MM.1S (cell line): ENCODE measurements around the gene MDH1.

Source experiments
- DNase-seq: peaks from one replicate; pipeline ENCODE4 v3.0.0-alpha.2; 2015
- H2AFZ ChIP-seq: fragments of 300-600 bp; sonication (generic); 2 replicates; pipeline ENCODE4 v1.6.0; 2016; ENCODE audit warnings: antibody characterized with exemption, low read length
- H3F3A ChIP-seq: fragments of 300-600 bp; sonication (generic); 2 replicates; pipeline ENCODE4 v1.6.1; 2016; ENCODE audit warnings: mild to moderate bottlenecking, antibody characterized with exemption, low read length, moderate library complexity, mixed read lengths; ENCODE audit not compliant: insufficient read depth
- H3K27ac ChIP-seq: fragments of 300-600 bp; sonication (generic); 2 replicates; pipeline ENCODE4 v1.5.1; 2016; ENCODE audit warnings: mild to moderate bottlenecking, low read length
- H3K27me3 ChIP-seq: fragments of 300-600 bp; sonication (generic); replicated peaks from 2 replicates; pipeline ENCODE4 v1.6.0; 2016; ENCODE audit warnings: low read length; ENCODE audit not compliant: insufficient read depth
- H3K36me3 ChIP-seq: fragments of 300-600 bp; sonication (generic); replicated peaks from 2 replicates; pipeline ENCODE4 v1.6.1; 2016; ENCODE audit warnings: mild to moderate bottlenecking, low read length, mixed read lengths; ENCODE audit not compliant: insufficient read depth
- H3K4me1 ChIP-seq: fragments of 300-600 bp; sonication (generic); 2 replicates; pipeline ENCODE4 v1.6.1; 2016; ENCODE audit warnings: low read length, mixed read lengths
- H3K4me2 ChIP-seq: fragments of 300-600 bp; sonication (generic); 2 replicates; pipeline ENCODE4 v1.6.0; 2016; ENCODE audit warnings: low read depth, low read length
- H3K4me3 ChIP-seq: fragments of 300-600 bp; sonication (generic); 2 replicates; pipeline ENCODE4 v1.5.1; 2016; ENCODE audit warnings: low read length, mixed read lengths
- H3K79me2 ChIP-seq: fragments of 300-600 bp; sonication (generic); 2 replicates; pipeline ENCODE4 v1.6.1; 2016; ENCODE audit warnings: mixed run types, low read length, mixed read lengths
- H3K9ac ChIP-seq: fragments of 300-600 bp; sonication (generic); 2 replicates; pipeline ENCODE4 v1.6.1; 2016; ENCODE audit warnings: low read length, mixed read lengths
- H3K9me2 ChIP-seq: fragments of 300-600 bp; sonication (generic); replicated peaks from 2 replicates; pipeline ENCODE4 v1.6.1; 2016; ENCODE audit warnings: mild to moderate bottlenecking, low read length, mixed read lengths; ENCODE audit not compliant: insufficient read depth
- H3K9me3 ChIP-seq: fragments of 300-600 bp; sonication (generic); replicated peaks from 2 replicates; pipeline ENCODE4 v1.6.1; 2016; ENCODE audit warnings: mild to moderate bottlenecking, low read length, mixed read lengths; ENCODE audit not compliant: insufficient read depth
- H4K20me1 ChIP-seq: fragments of 300-600 bp; sonication (generic); 2 replicates; pipeline ENCODE4 v1.6.1; 2016; ENCODE audit warnings: mild to moderate bottlenecking, low read length, moderate library complexity, mixed read lengths; ENCODE audit not compliant: insufficient read depth
- CTCF ChIP-seq: fragments of 300-600 bp; sonication (generic); IDR thresholded peaks from 2 replicates; pipeline ENCODE4 v1.5.1; 2016; ENCODE audit warnings: antibody characterized with exemption, low read length, mixed read lengths
- EZH2 ChIP-seq: fragments of 300-600 bp; sonication (generic); optimal IDR thresholded peaks from 2 replicates; pipeline ENCODE3; 2017; ENCODE audit warnings: low read depth, mild to moderate bottlenecking, antibody characterized with exemption, low read length, mixed read lengths
- EZH2phosphoT487 ChIP-seq: fragments of 300-600 bp; sonication (generic); IDR thresholded peaks from 2 replicates; pipeline ENCODE4 v1.6.1; 2018; ENCODE audit warnings: antibody characterized with exemption, low read length

The MDH1 gene

DNA sequence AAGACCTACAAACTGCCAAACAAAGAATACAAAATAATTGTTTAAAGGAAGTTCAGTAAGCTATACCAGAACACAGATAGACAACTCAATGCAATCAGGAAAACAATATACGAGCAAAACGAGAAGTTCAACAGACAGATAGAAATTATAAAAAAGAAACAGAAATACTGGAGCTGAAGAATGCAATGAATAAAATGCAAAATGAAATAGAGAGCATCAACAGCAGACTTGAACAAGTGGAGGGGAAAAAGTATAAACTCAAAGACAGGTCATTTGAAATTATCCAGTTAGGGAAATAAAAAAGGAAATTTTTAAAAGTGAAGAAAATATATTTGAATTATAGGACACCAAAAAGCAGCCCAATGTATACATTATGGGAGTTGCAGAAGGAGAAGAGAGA, 43.6 kb downstream of the MDH1 start:
- Histone ChIP-seq H3K79me2 (no peaks in the 10 kb centered on the region), H4K20me1 (no peaks in the 10 kb centered on the region)
- no peak for TF ChIP-seq CTCF
- no peak for TF ChIP-seq EZH2
- TF ChIP-seq EZH2phosphoT487: no peak

GRCh38 chr2:63639344-63639743, 50.6 kb downstream of the MDH1 start:
- no peaks in the 10 kb centered on the region for H3K9me2 ChIP-seq

More for the DNA sequence above, 43.6 kb downstream of the MDH1 start:
- H3K4me1 ChIP-seq: peaks cover 19% of the 10 kb centered on the region
- no peaks in the 10 kb centered on the region for H3K9me2 ChIP-seq
- no peaks in the 10 kb centered on the region for H3K27me3 ChIP-seq
- H2AFZ ChIP-seq: no peak overlapping the region
- no peak overlapping the region for H3K4me3 ChIP-seq
- DNase-seq: no peak
- H3K27ac ChIP-seq: no peak overlapping the region
- no peak overlapping the region for H3K9ac ChIP-seq
- H3F3A ChIP-seq: peaks cover 12% of the 10 kb centered on the region
- H3K36me3 ChIP-seq: no peaks in the 10 kb centered on the region
- no peaks in the 10 kb centered on the region for H3K9me3 ChIP-seq
- no peak overlapping the region for H3K4me2 ChIP-seq

DNA sequence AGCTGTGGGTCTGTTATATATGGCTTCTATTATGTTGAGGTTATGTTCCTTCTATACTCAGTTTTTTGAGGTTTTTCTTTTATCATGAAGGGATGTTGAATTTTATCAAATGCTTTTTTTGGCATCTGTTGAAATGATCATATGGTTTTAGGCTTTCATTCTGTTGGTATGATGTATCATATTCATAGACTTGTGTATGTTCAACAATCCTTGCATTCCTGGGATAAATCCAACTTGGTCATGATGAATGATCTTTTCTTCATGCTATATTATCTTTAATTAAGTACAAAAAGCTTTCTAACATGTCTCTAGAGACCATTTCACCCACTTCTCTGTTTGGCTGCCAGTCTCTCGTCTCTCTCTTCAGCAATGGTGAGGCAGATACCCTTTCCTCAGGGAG, 54.2 kb downstream of the MDH1 start:
- no peaks in the 10 kb centered on the region for H3F3A ChIP-seq
- DNase-seq: no peak
- H3K9me2 ChIP-seq: no peaks in the 10 kb centered on the region
- no peak for TF ChIP-seq EZH2
- TF ChIP-seq EZH2phosphoT487: no peak
- TF ChIP-seq CTCF: no peak
- H2AFZ ChIP-seq: no peak overlapping the region
- H3K27me3 ChIP-seq: no peaks in the 10 kb centered on the region
- no peak overlapping the region for H3K4me3 ChIP-seq
- H3K27ac ChIP-seq: no peak overlapping the region
- no peaks in the 10 kb centered on the region for H3K36me3 ChIP-seq
- H3K79me2 ChIP-seq: no peaks in the 10 kb centered on the region
- H4K20me1 ChIP-seq: no peaks in the 10 kb centered on the region
- H3K9ac ChIP-seq: no peak overlapping the region
- no peak overlapping the region for H3K4me2 ChIP-seq
- H3K4me1 ChIP-seq: no peaks in the 10 kb centered on the region
- no peaks in the 10 kb centered on the region for H3K9me3 ChIP-seq

More at GRCh38 chr2:63639344-63639743, 50.6 kb downstream of the MDH1 start:
- Histone ChIP-seq H3K79me2 (no peaks in the 10 kb centered on the region), H3K4me2 (no peak overlapping the region), H4K20me1 (no peaks in the 10 kb centered on the region), H3K27me3 (no peaks in the 10 kb centered on the region), H3K4me3 (no peak overlapping the region), H3K9me3 (no peaks in the 10 kb centered on the region), H3F3A (no peaks in the 10 kb centered on the region), H3K9ac (no peak overlapping the region), H3K36me3 (no peaks in the 10 kb centered on the region), H3K4me1 (no peaks in the 10 kb centered on the region), H3K27ac (no peak overlapping the region), H2AFZ (no peak overlapping the region)
- TF ChIP-seq EZH2phosphoT487 (no peak), EZH2 (no peak), CTCF (no peak)
- DNase-seq: no peak

DNA sequence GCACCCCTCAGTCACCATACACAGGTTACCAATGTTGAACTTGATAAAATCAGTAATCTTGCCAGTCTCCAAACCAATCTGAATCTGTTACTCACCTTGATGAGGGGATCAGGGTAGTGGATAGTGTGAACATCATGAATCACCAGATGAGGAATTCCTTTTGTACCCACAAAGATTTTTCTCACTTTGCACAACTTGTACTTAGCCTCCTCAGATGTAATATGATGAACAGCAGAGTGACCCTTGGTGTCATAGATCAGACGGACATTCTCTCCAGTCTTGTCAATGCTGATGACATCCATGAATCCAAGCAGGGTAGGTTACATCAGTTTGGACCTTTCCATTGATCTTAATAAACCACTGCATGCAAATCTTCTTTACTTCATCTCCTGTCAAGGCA, 54.7 kb downstream of the MDH1 start:
- Histone ChIP-seq H3K4me1 (no peaks in the 10 kb centered on the region), H3K4me3 (no peak overlapping the region), H3K36me3 (no peaks in the 10 kb centered on the region), H2AFZ (no peak overlapping the region), H3K9me2 (no peaks in the 10 kb centered on the region), H3K9ac (no peak overlapping the region), H3K9me3 (no peaks in the 10 kb centered on the region), H3K27me3 (no peaks in the 10 kb centered on the region), H3F3A (no peaks in the 10 kb centered on the region), H3K79me2 (no peaks in the 10 kb centered on the region), H3K4me2 (no peak overlapping the region), H3K27ac (no peak overlapping the region), H4K20me1 (no peaks in the 10 kb centered on the region)
- no peak for DNase-seq
- TF ChIP-seq EZH2: no peak
- no peak for TF ChIP-seq EZH2phosphoT487
- no peak for TF ChIP-seq CTCF
